ENCODE data around the gene GALNT13. TPM values are rescaled to one million over a fixed set of nuclear protein-coding genes. Genes with fewer than 3 reads are reported as not detected.

The GALNT13 gene
- total RNA-seq, 2 experiments from 2014 or later: not detected

DNA sequence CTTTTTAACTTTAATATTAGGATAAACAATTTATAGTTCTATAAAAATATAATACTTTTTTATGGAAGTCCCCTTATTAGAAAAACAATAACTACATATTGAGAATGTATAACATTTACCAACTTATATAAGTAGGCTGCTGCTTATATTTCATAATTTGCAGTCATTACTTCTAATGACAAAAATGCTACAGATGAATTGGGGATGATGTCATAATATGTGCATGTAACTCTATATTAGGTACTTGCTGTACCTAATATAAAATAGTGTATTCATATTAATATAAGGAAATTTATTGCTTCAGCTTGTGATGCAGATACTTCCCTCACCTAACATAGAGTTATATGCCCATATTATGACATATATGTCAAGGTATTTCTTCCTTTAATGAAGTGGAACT, 100.7 kb downstream of the GALNT13 start:
- Histone ChIP-seq H3K27me3 (ENCODE audit: control insufficient read depth in 1 of 2, insufficient read depth in 2 of 2, low read length in 2 of 2) (no peaks in the 10 kb centered on the region), H3K9me3 (ENCODE audit: control insufficient read depth in 1 of 2, insufficient read depth in 1 of 2, low read length in 2 of 2) (peaks cover 0 to 4% of the 10 kb centered on the region in 2 experiments), H3K36me3 (ENCODE audit: insufficient read depth, low read length) (no peaks in the 10 kb centered on the region), H3K27ac (ENCODE audit: low read depth in 1 of 2, low read length in 2 of 2) (no peak overlapping the region), H3K4me3 (ENCODE audit: low read length) (no peak overlapping the region), H3K4me1 (ENCODE audit: insufficient read depth, low read length) (no peaks in the 10 kb centered on the region)
- Mint-ChIP-seq H3K36me3 (ENCODE audit: low read depth) (no peaks in the 10 kb centered on the region), H3K27ac (no peak overlapping the region), H3K9me3 (peaks cover 7% of the 10 kb centered on the region), H3K4me1 (ENCODE audit: low read depth) (no peaks in the 10 kb centered on the region), H3K4me3 (no peak overlapping the region), H3K27me3 (no peaks in the 10 kb centered on the region)
- POLR2A ChIA-PET: no interaction called here
- TF ChIP-seq, protein P1, sequence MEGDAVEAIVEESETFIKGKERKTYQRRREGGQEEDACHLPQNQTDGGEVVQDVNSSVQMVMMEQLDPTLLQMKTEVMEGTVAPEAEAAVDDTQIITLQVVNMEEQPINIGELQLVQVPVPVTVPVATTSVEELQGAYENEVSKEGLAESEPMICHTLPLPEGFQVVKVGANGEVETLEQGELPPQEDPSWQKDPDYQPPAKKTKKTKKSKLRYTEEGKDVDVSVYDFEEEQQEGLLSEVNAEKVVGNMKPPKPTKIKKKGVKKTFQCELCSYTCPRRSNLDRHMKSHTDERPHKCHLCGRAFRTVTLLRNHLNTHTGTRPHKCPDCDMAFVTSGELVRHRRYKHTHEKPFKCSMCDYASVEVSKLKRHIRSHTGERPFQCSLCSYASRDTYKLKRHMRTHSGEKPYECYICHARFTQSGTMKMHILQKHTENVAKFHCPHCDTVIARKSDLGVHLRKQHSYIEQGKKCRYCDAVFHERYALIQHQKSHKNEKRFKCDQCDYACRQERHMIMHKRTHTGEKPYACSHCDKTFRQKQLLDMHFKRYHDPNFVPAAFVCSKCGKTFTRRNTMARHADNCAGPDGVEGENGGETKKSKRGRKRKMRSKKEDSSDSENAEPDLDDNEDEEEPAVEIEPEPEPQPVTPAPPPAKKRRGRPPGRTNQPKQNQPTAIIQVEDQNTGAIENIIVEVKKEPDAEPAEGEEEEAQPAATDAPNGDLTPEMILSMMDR (IDR thresholded peaks at IDR 0.05): no peak
- CTCF ChIA-PET: no interaction called here
- DNase-seq (no peak), ATAC-seq (ENCODE audit: poor library complexity) (no peak)
- intact Hi-C loops (cut with DNase I, micrococcal nuclease): no loop called here

DNA sequence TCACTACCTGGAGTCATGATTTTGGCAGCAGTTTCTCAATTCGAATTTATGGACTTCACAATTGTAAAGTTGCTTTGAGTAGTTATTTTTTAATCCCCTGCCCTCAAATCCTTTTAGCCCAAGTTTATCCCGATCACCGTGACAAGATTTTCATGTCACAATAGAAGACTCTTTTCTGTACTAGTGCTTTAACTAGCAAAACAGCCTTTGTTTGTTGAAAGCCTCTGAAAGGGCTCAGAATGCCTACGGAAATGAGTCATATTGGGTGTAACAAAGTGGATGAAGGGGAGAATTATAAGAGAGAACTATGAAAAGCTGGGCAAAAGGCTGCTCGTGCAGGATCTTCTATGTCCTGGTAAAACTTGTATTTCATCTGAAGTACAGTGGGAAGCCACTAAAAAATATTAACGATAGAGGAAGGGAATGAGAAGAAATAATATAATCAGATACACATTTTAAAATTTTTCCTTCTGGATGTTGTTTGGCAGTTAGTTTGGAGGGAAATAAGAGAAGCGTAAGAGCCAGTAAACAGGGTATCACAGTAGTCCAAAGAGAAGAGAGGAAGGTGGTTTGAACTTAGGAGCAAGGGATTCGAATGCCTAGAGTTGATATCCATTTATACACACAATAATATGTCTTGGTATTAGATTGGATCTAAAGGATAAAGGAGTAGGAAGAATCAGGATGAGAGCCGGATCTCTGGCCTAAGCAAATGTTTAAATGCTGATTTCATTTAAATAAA, 114.9 kb downstream of the GALNT13 start:
- Mint-ChIP-seq H3K27ac (no peak overlapping the region), H3K27me3 (no peaks in the 10 kb centered on the region), H3K9me3 (peaks cover 9% of the 10 kb centered on the region), H3K4me1 (ENCODE audit: low read depth) (no peaks in the 10 kb centered on the region), H3K4me3 (no peak overlapping the region), H3K36me3 (ENCODE audit: low read depth) (no peaks in the 10 kb centered on the region)
- Histone ChIP-seq H3K36me3 (ENCODE audit: insufficient read depth, low read length) (no peaks in the 10 kb centered on the region), H3K4me1 (ENCODE audit: insufficient read depth, low read length) (no peaks in the 10 kb centered on the region), H3K9me3 (ENCODE audit: control insufficient read depth in 1 of 2, insufficient read depth in 1 of 2, low read length in 2 of 2) (no peaks in the 10 kb centered on the region), H3K27me3 (ENCODE audit: control insufficient read depth in 1 of 2, insufficient read depth in 2 of 2, low read length in 2 of 2) (no peaks in the 10 kb centered on the region), H3K27ac (ENCODE audit: low read depth in 1 of 2, low read length in 2 of 2) (no peak overlapping the region), H3K4me3 (ENCODE audit: low read length) (no peak overlapping the region)
- DNase-seq: no peak
- CTCF ChIA-PET: no interaction called here
- POLR2A ChIA-PET: no interaction called here
- ATAC-seq (ENCODE audit: poor library complexity): no peak
- TF ChIP-seq, protein P1 (IDR thresholded peaks at IDR 0.05): no peak
- intact Hi-C loops (cut with DNase I, micrococcal nuclease): no loop called here

DNA sequence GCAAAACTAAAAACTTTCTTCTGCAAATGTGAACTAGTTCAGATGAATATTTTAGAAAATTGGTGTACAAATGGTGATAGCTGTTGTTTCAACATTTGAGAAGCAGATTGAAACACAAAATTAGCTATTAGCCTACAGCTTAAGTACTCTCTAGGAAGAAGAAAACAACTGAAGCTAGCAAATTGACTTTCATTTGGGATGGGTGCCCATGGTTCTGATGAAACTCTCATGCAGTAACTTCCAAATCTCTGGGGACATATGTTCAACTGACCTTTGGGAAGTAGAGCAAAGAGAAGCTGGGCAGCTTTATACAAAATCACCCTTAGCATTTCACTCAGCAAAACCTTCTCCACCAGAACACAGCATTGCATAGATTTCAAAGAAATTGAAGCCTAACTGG, 119.0 kb downstream of the GALNT13 start:
- Histone ChIP-seq H3K27me3 (ENCODE audit: control insufficient read depth in 1 of 2, insufficient read depth in 2 of 2, low read length in 2 of 2) (no peaks in the 10 kb centered on the region), H3K4me3 (ENCODE audit: low read length) (no peak overlapping the region), H3K36me3 (ENCODE audit: insufficient read depth, low read length) (no peaks in the 10 kb centered on the region), H3K4me1 (ENCODE audit: insufficient read depth, low read length) (no peaks in the 10 kb centered on the region), H3K27ac (ENCODE audit: low read depth in 1 of 2, low read length in 2 of 2) (no peak overlapping the region), H3K9me3 (ENCODE audit: control insufficient read depth in 1 of 2, insufficient read depth in 1 of 2, low read length in 2 of 2) (no peaks in the 10 kb centered on the region)
- ATAC-seq (ENCODE audit: poor library complexity): no peak
- TF ChIP-seq, protein P1 (IDR thresholded peaks at IDR 0.05): no peak
- intact Hi-C loops (cut with DNase I, micrococcal nuclease): no loop called here
- CTCF ChIA-PET: no interaction called here
- no peak overlapping the region for H3K4me3 Mint-ChIP-seq
- no peaks in the 10 kb centered on the region for H3K36me3 Mint-ChIP-seq (ENCODE audit: low read depth)
- no peak overlapping the region for H3K27ac Mint-ChIP-seq
- H3K9me3 Mint-ChIP-seq: peaks cover 9% of the 10 kb centered on the region
- DNase-seq: no peak
- H3K4me1 Mint-ChIP-seq (ENCODE audit: low read depth): no peaks in the 10 kb centered on the region
- no peaks in the 10 kb centered on the region for H3K27me3 Mint-ChIP-seq
- POLR2A ChIA-PET: no interaction called here
